Measurements from ENCODE around the gene TSPYL4.

TSPYL4 gene

DNA sequence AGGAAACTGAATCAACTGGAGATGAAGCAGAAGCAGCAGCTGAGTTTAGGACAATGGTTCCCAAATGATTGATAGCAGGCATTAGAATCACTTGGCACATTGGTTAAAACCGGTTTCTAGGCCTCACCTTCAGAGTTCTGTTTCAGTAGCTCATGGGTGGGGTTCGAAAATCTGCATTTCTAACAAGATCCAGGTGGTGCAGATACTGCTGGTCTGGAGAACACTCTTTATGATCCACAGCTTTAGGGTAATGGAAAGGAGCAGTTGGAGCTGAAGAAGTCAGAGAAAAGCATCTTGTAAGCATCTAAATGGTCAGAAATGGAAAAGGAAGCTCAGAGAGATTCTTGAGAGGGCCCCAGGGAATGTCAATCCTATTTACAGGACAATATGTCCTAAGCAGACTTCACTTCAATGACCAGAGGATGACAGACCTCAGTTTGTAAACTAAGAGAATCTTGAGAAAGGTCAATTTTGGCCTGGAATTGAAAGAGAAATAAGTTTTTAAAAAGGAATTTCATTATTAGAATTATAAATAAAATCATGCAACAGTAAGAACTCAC is 17.4 kb upstream of the TSPYL4 start:
- no peak for DNase-seq (ENCODE audit: low read depth in 3 of 3)

- DNase-seq (ENCODE audit: low read depth in 3 of 3): no peak
Measured at GRCh38 chr6:116268589-116269293, 14.9 kb upstream of the TSPYL4 start.

DNA sequence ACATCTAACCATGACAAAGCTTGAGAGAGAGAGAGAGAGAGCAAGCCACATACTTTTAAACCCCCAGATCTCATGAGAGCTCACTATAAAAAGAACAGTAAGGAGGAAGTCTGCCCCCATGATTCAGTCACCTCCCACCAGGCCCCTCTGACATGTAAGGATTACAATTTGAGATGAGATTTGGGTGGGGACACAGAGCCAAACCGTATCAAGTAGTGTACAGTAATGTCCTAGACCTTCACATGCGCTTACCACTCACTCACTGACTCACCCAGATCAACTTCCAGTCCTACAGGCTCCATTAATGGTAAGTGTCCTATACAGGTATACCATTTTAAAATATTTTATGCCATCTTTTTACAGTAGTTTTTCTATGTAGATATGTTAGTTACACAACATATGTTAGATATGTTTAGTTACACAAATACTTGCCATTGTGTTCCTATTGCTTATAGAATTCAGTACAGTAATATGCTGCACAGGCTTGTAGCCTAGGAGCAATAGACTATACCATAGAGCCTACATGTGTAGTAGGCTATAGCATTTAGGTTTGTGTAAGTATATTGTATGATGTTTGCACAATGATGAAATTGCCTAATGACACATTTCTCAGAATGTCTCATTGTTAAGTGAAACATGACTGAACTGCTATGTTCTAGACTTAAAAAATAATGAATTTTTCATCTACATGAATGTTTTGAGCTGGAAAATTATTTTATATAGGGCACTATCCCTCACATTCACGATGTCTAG is 14.1 kb upstream of the TSPYL4 start:
- DNase-seq (ENCODE audit: low read depth in 3 of 3): no peak

DNA sequence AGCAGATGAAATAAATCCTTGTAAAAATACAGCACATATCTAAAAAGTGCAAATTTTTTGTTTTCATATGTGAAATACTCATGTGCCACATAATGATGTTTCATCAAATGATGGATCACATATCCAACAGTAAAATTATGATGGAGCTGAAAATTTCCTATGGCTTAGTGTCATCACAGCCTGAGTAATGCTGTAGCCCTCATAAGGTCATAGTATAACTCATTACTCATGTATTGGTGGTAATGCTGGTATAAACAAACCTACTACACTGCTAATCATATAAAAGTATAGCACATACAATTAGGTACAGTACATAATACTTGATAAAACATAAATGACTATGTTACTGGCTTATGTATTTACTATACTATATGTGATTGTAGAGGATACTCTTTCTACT is 12.9 kb upstream of the TSPYL4 start:
- DNase-seq (ENCODE audit: low read depth in 3 of 3): no peak

DNA sequence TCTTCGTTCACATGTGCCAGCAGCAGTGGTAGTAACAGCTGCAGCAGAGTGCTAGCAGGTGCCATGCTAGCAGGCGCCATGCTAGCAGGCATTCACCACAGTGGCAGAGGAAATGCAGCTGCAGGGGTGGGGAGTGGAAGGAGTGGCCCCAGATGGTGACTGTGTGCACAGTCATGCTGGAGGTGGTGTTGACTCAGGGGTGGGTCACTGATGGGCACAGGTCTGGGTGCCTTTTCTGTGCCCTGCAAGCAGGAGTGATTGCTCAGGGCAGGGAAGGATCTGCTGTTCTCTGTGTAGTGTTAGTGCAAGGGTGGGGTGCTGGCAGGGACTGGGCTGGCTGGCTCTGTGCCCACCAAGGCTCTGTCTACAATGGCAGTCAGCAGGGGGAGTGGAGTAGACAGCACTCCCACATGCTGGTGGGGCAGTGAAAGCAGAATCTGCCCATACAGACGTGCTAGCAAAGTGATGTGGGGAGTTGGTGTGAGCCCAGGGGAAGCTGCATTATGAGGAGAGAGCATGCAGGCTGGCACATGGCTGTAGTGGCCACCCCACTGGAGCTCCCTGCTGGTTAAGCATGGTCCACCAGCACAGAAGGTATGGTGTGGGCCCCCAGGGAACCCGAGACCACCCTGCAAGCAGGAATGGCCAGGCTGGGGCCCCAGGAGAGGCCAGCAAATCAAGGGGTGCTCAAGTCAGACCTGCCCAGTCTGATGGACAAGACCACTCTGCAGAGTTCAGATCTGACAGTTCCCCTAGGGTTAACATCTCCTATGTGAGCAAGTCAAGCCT is 11.4 kb upstream of the TSPYL4 start:
- DNase-seq (ENCODE audit: low read depth in 3 of 3): no peak

GRCh38 chr6:116263353-116263752 is 9.5 kb upstream of the TSPYL4 start:
- no peak for DNase-seq (ENCODE audit: low read depth in 3 of 3)

DNA sequence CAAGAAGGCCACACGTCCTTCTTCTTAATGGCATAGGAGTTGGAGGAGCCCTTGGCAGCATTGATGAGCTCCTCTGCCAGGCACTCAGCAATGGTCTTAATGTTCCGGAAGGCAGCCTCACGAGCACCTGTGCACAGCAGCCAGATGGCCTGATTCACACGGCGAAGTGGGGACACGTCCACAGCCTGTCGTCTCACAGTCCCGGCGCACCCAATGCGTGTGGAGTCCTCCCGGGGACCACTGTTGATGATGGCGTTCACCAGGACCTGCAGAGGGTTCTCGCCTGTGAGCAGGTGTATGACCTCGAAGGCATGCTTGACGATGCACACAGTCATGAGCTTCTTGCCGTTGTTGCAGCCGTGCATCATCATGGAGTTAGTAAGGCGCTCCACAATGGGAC is 4.6 kb upstream of the TSPYL4 start:
- DNase-seq (ENCODE audit: low read depth in 3 of 3): no peak

GRCh38 chr6:116256694-116257093 is 2.8 kb upstream of the TSPYL4 start:
- DNase-seq (ENCODE audit: low read depth in 3 of 3): no peak

DNA sequence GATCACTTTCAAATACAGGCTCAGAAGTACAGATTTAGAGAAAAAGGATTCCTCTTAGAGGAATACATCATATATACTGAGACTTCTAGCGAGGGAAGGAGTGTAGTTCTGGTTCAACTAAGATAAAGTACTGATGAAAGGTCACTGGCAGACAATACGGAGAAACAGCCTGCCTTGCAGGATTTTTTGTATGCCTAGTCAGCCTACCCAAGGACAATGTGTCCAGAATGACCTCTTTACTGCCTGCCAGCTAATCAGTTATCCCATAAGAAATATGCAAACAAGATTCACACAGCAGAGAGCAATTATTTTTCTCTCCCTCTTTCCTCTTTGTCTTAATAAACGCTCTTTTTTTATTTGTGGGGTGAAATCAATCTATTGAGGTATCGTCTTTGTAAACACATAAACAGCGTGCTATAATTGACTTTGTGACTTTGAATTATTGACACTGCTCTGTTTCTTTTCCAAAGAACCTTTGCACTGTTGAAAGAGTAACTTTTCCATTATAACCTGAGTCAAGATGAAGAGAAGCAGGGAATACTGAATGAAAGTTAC is 1.4 kb upstream of the TSPYL4 start:
- no peak for DNase-seq (ENCODE audit: low read depth in 3 of 3)

- no peak for DNase-seq (ENCODE audit: low read depth in 3 of 3)
Measured at GRCh38 chr6:116254297-116255056, 602 bp upstream of the TSPYL4 start.

DNA sequence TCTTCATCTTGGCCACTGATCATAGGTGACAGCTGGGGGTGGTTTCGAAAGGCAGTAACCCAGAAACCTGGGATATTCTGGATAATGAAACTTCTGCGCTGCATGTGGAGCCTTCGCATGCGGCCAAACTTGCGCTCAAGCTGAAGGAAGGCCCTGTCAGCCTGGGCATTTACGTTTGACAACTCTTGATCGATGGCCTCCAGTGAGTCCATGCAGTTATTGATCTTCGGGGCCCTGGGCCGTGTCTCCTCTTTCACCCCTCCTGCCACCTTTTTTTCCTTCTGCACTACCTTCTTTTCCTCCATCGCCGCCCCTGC is 729 bp downstream of the TSPYL4 start:
- no peak for DNase-seq (ENCODE audit: low read depth in 3 of 3)

GRCh38 chr6:116251568-116252384 is 2.1 kb downstream of the TSPYL4 start:
- no peak for DNase-seq (ENCODE audit: low read depth in 3 of 3)

DNA sequence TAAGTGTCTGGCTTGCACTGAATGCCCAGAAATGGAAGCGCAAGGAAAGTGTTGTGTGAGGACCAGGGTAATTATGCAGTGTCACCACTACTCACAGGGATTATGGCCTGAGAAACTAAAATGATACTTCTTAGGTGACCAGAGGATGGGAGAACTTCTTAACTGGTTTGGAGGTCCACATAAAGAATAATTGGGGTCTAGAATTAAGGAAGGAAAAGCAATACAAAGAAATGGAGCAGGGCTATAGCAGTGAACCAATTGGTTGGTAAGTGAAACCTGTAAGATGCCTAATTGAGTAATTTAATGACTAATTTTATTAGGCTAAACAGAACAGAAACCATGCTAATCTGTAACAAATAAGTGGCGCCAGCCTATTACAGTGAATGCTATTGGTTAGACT is 5.3 kb downstream of the TSPYL4 start:
- DNase-seq (ENCODE audit: low read depth in 3 of 3): no peak

GRCh38 chr6:116247285-116247684 is 6.6 kb downstream of the TSPYL4 start:
- DNase-seq (ENCODE audit: low read depth in 3 of 3): no peak

DNA sequence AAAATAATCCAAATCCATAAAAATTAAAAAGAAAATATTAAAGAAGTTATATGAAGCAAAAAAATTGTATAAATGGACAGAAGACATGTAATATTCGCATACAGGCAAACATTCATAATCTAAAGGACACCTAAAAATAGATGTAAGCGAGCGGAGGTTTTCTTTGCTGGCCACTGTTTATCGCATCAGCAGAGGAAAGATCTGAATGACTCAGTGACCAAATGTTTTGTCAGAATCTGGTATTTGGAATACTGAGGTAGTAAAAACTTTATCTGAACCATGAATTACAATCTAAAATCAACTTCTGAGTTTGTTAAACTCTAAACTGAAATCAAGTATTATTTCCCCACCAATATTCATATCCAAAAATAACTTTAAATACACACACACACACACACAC is 7.8 kb downstream of the TSPYL4 start:
- DNase-seq (ENCODE audit: low read depth in 3 of 3): no peak

DNA sequence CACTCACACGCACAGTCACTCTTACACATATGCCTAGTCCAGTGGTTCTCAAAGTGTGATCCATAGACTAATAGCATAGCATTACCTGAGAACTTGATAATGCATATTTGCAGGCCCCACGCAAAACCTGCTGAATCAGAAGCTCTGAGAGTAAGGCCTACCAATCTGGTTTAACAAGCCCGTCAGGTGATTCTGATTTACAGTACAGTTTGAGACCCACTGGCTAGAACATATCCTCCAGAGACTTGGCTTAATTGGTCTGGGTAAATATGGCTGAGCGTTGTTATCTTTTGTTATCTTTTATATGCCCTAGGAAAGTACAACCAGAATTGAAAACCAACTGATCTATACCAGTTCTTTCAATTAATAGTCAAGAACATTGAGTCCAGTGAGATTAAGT is 9.6 kb downstream of the TSPYL4 start:
- no peak for DNase-seq (ENCODE audit: low read depth in 3 of 3)

DNA sequence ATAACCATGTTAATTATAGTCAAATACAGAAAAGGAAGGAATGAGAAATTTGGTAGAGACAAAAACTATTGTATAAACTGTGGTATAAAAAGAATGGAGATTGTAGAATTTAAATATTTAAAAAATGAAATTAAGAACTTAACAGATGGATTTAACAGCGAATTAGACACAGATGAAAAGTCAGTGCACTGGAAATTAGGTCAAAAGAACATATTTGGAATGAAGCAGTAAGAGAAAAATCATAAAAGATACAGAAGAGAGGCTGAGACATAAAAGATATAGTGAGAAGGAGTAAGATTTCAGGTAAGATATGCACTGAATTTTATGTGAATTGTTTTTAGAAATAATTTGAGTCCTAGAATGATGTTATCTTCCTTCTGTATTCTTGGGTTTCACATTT is 14.0 kb downstream of the TSPYL4 start:
- DNase-seq (ENCODE audit: low read depth in 3 of 3): no peak

DNA sequence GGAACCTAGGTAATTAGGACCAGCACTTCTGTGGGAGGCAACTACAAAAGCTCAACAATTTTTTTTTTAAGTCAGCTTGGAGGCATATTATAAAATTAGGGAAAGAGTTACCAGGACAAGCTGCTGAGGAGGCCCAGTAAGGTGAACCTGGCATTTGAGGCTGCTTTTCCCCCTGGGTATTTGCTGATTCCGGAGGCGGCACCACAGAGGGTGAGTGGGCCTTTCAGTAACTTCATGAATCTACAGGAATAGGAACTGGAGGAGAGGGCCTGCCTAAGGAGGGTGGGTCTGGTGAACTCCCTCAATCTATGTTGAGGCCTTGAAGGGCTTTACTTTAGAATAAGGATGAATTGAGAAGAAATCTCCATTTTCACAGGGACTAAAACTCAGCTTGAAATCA is 14.6 kb downstream of the TSPYL4 start:
- DNase-seq (ENCODE audit: low read depth in 3 of 3): no peak

DNA sequence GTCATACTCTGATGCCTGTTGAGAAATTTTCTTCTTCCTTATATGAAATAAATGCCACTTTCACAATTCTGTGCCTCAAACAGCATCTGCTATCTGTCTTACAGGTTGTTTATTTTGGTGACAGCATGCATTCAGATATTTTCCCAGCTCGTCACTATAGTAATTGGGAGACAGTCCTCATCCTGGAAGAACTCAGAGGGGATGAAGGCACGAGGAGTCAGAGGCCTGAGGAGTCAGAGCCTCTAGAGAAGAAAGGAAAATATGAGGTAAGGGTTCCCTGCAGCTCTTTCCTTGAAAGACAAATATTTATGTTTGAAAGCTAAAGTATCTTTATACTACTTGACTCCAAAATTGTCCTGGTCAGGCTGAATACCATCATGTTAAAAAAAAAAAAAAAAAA is 15.8 kb downstream of the TSPYL4 start:
- DNase-seq (ENCODE audit: low read depth in 3 of 3): no peak

DNA sequence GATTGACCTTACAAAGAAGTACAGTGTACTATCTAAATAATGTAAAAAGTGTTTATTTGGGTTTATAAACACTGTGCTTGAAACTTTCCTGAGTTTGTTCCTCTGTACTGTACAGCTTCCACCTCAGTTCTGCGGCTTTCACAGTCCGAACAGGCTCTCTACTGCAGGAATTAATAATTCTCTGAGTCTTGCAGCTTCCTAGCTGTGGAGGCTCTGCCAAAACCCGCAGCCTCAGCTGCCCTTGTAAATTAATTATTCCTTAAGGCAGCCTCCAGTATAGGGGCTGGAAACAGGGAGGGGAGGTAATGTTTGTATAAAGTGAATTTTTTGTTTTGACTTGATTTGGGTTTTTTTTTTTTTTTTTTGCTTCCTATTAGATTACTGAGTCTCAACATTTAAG is 19.2 kb downstream of the TSPYL4 start:
- no peak for DNase-seq (ENCODE audit: low read depth in 3 of 3)
